SK-MEL-5 (cell line): ENCODE results near the gene MAPK13. TPM values are rescaled to one million over a fixed set of nuclear protein-coding genes. Genes with fewer than 3 reads are reported as not detected.
A peak's percentile ranks its signal among the peaks of the same experiment; 100 is the strongest.
"Not testable (repeated sequence)": the region's sequence is repeated elsewhere in the genome, so short reads cannot be mapped to it uniquely, and the experiment has no call there.

ENCODE experiments used
- DNase-seq: peaks from one replicate; pipeline ENCODE4 v3.0.0-alpha.2; 2016; ENCODE audit warnings: low read depth, low spot score
- in situ Hi-C: cut with HindIII; loops from 2 replicates; pipeline ENCODE4 v1.10.0; 2016; ENCODE audit warnings: low sequenced_read_pairs, high pct_unique_total_duplicates, low pct_unique_long_range_greater_than_20kb
- total RNA-seq: library from RNA; depleted of rRNA; stranded (reverse); fragments of >200 nt; shearing (Covaris generic); gene quantifications from 2 replicates; pipeline ENCODE4 v1.2.3, GENCODE V29; 2014

The MAPK13 gene
- total RNA-seq, 1 experiment from 2014 or later = not detected

DNA sequence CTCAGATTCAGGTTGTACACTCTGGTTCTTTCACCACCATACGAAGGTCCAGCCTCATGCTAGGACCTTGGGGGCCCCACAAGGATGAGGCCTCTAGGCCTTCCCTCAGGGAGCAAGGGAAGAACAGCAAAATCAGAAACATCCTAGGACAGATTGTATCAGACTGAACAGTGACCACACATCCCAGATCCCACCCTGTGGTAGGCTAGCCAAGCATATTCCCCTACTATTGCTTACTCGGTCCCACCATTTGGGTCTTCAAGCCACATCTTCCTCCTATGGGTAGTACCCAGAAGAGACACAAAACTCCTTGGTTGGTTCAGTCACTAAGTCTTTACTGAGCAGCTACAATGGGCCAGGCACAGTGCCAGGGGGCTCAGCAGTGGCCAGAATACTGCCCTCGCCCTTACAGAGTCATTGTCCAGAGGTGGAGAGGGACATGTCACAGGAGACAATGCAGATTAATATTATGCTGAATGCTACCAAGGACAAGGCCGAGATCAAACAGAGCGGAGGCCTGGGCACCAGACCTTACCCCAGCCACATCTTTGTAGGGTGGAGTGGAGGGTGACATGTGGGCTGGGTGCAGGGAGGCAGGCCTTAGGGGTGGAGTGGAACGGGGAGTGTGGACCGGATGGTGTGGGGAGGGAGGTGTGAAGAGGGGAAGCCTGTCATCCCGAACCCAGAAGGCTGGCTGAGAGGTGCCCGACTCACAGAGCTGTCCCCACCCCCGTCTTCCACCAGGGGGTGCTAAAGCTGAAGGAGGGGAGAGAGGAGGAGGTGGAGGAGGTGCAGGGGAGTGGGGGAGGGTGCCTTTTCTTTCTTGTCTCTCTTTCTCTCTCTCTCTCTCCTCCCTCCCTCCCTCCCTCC, 6.8 kb upstream of the MAPK13 start:
- peak; percentile 87 for DNase-seq
- in situ Hi-C loops = no loop called here

DNA sequence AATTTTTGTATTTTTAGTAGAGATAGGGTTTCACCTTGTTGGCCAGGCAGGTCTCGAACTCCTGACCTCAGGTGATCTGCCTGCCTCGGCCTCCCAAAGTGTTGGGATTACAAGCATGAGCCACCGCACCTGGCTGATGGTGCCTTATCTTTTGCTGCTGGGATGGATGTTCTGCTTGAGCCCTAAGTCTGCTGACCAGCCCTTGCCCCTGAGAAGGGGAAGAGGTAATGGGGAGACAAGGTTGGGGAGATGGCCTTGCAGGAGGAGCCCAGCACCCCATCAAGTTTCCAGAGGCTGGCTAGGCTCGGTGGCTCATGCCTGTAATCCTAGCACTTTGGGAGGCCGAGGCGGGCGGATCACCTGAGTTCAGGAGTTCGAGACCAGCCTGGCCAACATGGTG, 6.0 kb upstream of the MAPK13 start:
- DNase-seq, in situ Hi-C loops: not testable (repeated sequence)

DNA sequence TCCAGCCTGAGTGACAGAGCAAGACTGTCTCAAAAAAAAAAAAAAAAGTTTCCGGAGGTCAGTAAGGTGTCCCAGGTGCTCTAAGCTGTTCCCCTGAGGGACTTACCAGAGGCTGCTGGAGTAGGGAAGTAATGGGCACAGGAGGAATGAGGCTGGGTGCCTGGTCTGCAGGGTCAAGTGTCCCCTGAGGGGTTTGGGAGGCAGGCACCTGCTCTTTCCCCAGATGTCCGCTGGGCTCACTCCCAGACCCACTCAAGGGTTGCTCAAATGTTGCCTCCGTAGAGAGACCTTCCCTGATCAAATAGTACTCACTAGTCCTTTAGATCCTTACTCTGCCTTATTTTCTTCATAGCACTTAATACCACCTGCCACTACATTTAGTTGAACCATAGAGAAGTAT, 5.4 kb upstream of the MAPK13 start:
- in situ Hi-C loops = no loop called here

DNA sequence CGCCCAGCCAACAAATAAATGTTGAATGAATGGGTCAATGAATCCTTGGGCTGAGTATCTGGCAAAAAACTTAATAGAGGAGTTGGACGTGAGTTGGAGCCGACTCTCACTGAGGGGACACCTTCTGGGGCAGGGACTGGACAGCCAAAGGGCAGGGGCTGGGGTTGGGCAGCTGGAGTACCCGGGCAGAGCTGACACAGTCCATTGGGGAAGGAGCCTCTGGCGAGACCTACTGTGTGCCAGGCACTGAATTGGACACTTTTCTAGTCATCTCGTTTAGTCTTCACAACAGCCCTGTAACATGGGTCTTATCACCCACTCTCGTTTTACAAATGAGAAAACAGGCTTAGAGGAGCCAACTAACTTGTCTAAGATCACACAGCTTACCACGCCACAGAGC, 4.7 kb upstream of the MAPK13 start:
- DNase-seq = no peak
- in situ Hi-C loops = no loop called here

More for the DNA sequence above, 5.4 kb upstream of the MAPK13 start:
- no peak for DNase-seq

DNA sequence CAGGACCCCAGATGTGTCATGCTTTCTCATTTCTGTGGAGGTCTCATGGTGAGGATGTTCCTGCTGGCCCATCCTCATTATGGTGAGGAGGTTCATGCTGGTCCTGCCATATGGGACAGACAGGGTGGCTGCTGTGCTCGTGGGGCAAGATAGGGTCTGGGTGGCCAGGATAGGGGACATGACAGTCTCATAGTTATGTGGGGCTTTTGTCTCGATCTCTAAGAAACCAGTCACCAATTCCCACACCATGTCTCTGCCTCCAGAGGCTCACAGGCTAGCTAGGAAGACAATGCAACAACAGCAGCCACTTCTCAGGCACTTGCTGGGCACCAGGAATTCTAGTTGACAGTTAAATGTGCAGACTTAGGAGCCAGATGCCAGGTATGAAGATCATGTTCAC, 4.2 kb upstream of the MAPK13 start:
- in situ Hi-C loops = no loop called here
- DNase-seq = no peak

GRCh38 chr6:36126553-36127458, 3.5 kb upstream of the MAPK13 start:
- in situ Hi-C loops = no loop called here
- peak; percentile 15 for DNase-seq

- no peak for DNase-seq
- in situ Hi-C loops = no loop called here
Observed at GRCh38 chr6:36127462-36128016, 2.8 kb upstream of the MAPK13 start.

GRCh38 chr6:36128073-36128472, 2.2 kb upstream of the MAPK13 start:
- in situ Hi-C loops = no loop called here
- no peak for DNase-seq

DNA sequence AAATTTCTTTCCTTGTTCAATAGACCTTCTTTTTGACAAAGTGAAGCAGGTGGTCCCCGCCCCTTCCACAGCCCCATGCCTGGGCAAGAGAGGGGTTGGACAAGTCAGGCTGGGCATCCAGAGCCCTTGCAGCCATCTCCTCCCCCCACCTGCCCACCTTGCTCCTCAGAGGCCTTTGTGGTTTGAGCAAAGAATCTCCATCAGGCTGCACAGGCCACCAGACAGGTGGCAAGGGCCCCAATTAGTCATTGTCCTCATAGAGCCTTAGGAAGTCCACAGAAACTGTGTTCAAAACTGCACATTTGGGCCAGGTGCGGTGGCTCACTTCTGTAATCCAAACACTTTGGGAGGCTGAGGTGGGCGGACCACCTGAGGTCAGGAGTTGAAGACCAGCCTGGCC, 1.5 kb upstream of the MAPK13 start:
- in situ Hi-C loops = no loop called here
- no peak for DNase-seq

- DNase-seq, in situ Hi-C loops: not testable (repeated sequence)
Observed at GRCh38 chr6:36129334-36129733, 979 bp upstream of the MAPK13 start.

DNA sequence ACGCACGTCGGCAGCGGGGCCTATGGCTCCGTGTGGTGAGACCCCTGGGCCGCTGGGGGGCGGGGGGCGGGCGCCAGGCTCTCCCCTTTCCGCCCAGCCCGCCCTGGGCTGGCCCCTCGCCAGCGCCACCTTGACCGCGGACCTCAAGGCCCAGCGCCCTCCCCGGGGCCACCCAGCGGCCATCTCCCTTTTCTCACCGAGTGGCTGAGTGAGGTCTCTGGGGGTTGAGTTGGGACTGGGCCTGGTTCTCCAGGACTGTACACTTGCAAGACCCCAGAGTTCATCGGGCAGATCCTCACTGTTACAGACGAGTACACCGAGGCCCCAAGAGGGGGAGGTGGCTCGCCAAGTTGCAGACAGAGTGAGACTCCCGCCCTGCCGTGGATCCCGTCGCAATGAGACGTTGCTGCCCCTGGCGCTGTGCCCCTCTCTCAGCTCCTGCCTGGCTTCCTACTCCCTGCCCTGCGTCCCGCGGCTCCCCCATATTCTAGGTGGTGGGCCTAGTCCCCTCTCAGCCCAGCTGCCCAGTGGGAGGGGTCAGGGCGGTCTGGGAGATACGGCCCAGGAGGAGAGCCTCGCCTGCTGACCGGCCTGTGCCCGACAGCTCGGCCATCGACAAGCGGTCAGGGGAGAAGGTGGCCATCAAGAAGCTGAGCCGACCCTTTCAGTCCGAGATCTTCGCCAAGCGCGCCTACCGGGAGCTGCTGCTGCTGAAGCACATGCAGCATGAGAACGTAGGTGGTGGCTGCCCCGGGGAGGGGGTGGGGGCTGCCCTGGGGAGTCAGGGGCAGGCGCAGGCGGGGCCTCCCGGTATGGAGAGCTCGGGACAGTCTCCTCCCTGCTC, 576 bp downstream of the MAPK13 start:
- in situ Hi-C loops = no loop called here
- no peak for DNase-seq

- in situ Hi-C loops = no loop called here
- DNase-seq = peak; percentile 18
Observed at GRCh38 chr6:36131511-36132245, 1.4 kb downstream of the MAPK13 start.

GRCh38 chr6:36132246-36132895, 2.1 kb downstream of the MAPK13 start:
- in situ Hi-C loops = no loop called here
- no peak for DNase-seq

DNA sequence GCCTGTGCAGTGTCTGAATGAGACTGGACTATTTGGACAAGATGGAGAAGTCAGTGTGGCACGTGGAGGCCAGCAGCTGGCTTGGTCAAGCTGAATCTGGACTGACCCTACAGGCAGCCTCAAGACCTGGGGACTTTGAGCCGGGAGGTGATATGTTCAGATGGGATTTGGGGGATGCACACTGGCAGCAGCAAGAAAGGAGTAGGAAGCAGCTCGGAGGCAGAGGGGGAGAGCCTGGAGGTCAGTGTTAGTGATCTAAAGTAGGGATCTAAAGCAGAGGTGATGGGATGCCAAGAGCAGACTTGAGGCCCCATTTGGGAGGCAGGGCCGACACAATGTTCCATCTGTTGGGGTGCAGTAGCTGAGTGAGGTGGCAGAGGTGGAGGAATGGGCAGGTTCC, 2.8 kb downstream of the MAPK13 start:
- in situ Hi-C loops = no loop called here
- no peak for DNase-seq

DNA sequence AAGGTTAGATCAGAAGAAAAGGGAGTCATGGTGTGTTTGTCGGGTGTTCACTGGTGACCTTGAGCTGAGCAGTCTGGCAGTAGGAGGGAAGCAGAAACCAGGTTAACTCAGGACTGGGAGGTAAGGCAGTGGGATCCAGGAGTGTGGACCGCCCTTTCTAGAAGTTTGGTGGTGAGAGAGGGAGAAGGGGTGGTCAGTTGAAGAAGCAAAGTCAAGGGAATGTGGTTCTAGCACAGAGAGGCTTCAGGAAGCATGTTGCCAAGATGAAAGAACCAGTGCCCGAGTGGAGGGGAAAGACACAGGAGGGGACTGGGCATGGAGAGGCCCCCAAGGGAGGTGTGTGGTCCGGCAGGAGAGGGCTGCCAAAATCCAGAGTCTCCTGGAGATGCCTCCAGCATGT, 3.6 kb downstream of the MAPK13 start:
- in situ Hi-C loops = no loop called here
- no peak for DNase-seq

DNA sequence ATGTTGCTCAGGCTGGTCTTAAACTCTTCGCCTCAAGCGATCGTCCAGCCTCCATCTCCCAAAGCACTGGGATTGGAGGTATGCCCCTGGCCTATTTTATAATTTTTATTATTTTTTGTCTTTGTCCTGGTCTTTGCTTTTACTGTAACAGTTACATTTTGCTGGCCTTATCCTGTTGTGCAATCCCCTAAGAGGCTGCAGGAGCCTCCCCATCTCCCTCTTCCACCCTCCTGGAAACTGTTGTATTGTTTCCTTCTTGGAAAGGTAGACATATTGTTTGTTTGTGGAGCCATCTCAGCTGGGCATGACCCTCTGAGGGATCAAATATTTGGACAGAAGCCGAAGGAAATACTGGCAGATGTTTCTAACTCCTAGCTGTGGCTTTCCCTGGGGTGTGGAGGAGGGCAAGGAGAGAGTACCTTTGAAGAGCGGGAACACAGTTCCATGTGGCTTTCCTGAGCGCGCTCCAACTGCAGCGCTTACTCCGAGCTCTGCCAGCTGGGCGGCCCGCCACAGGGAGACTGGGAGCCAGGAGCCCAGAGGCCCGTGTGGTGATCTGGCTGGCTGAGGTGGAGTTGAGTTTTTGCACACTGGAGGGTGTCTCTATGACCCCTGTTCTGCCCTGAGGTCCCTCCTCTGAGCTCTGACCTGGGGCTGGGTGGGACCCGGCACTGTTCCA, 4.9 kb downstream of the MAPK13 start:
- in situ Hi-C loops = no loop called here
- no peak for DNase-seq
